Endothelial cell of umbilical vein (primary cell): ENCODE results near the gene HEPHL1. TPM values are rescaled to one million over a fixed set of nuclear protein-coding genes. Genes with fewer than 3 reads are reported as not detected.

Experiments used
- BruUV-seq: library from RNA; stranded (reverse); fragments of 400-500 nt; replicated peaks from 2 replicates; lab custom pipeline; 2021; lab: Mats Ljungman, UMichigan
- CTCF ChIA-PET: fragments of 300-600, 350-600 bp; sonication (Branson Sonifier 250); formaldehyde crosslinking; loops from one replicate; lab custom pipeline; 2021; ENCODE audit warnings: antibody characterized with exemption, inconsistent platforms; lab: Charles Lee
- POLR2A ChIA-PET: fragments of 300-600, 350-600 bp; sonication (Branson Sonifier 250); formaldehyde crosslinking; loops from one replicate; lab custom pipeline; 2021; ENCODE audit warnings: antibody characterized with exemption, inconsistent platforms; lab: Charles Lee
- DNase-seq: peaks from one replicate; pipeline ENCODE4 v3.0.0-alpha.2; 2011; ENCODE audit warnings: low read depth, low spot score
- FAIRE-seq: peaks from 2 replicates; lab custom pipeline; 2011; peaks lifted over from hg19 to GRCh38; lab: Jason Lieb, UNC
- H2AFZ ChIP-seq: 2 replicates; pipeline ENCODE4 v1.6.0; 2012; ENCODE audit warnings: low read depth, low read length, control low read depth, inconsistent platforms
- H3K27ac ChIP-seq: 2 replicates; pipeline ENCODE4 v1.5.1; 2011; ENCODE audit warnings: low read depth, mild to moderate bottlenecking, control low read depth, low read length, moderate library complexity; ENCODE audit not compliant: insufficient read depth
- H3K27me3 ChIP-seq, 2 experiments: 2 replicates each; pipeline versions ENCODE4 v1.6.0 to v1.6.1; 2011; ENCODE audit warnings: low read length in 2 of 2, mixed read lengths in 1 of 2; ENCODE audit not compliant: control insufficient read depth in 2 of 2, insufficient read depth in 2 of 2
- H3K36me3 ChIP-seq, 2 experiments: 2 replicates in 1 of 2; 3 replicates in 1 of 2; pipeline ENCODE4 v1.5.1; 2011; ENCODE audit warnings: low read length in 2 of 2, mild to moderate bottlenecking in 1 of 2, moderate library complexity in 1 of 2; ENCODE audit not compliant: control insufficient read depth in 2 of 2, insufficient read depth in 2 of 2; ENCODE audit errors: extremely low read depth in 1 of 2
- H3K4me1 ChIP-seq: 3 replicates; pipeline ENCODE4 v1.5.1; 2011; ENCODE audit warnings: mild to moderate bottlenecking, low read length; ENCODE audit not compliant: control insufficient read depth, insufficient read depth; ENCODE audit errors: extremely low read depth
- H3K4me2 ChIP-seq: 2 replicates; pipeline ENCODE4 v1.6.1; 2011; ENCODE audit warnings: low read length, control low read depth, mixed read lengths; ENCODE audit not compliant: insufficient read depth
- H3K4me3 ChIP-seq, 3 experiments: fragments of 200-600 bp in 1 of 3; sonication (generic), shearing (Covaris generic) in 1 of 3; replicated peaks in 1 of 3; 2 replicates each; pipeline ENCODE4 v1.5.1; 2011 to 2016; ENCODE audit warnings: control low read depth in 3 of 3, low read length in 3 of 3, mild to moderate bottlenecking in 2 of 3, inconsistent platforms in 1 of 3, low read depth in 1 of 3, moderate library complexity in 1 of 3; ENCODE audit not compliant: insufficient read depth in 1 of 3
- H3K79me2 ChIP-seq: 2 replicates; pipeline ENCODE4 v1.6.0; 2012; ENCODE audit warnings: low read length, inconsistent platforms; ENCODE audit not compliant: control insufficient read depth, insufficient read depth
- H3K9ac ChIP-seq: replicated peaks from 2 replicates; pipeline ENCODE3; 2011; ENCODE audit warnings: low read length, control low read depth; ENCODE audit not compliant: insufficient read depth; ENCODE audit errors: extremely low read depth
- H3K9me1 ChIP-seq: replicated peaks from 3 replicates; pipeline ENCODE4 v1.6.0; 2011; ENCODE audit warnings: mild to moderate bottlenecking, low read length; ENCODE audit not compliant: control insufficient read depth, insufficient read depth; ENCODE audit errors: extremely low read depth
- H3K9me3 ChIP-seq: replicated peaks from 2 replicates; pipeline ENCODE4 v1.5.1; 2012; ENCODE audit warnings: low read length, inconsistent platforms; ENCODE audit not compliant: control insufficient read depth, insufficient read depth
- H4K20me1 ChIP-seq: replicated peaks from 2 replicates; pipeline ENCODE3; 2011; ENCODE audit warnings: mild to moderate bottlenecking, low read length; ENCODE audit not compliant: control insufficient read depth, insufficient read depth; ENCODE audit errors: extremely low read depth
- EZH2 ChIP-seq: IDR thresholded peaks from 2 replicates; pipeline ENCODE4 v1.6.1; 2012; ENCODE audit warnings: borderline replicate concordance, low read depth, mild to moderate bottlenecking, moderate library complexity, low read length, inconsistent platforms; ENCODE audit not compliant: severe bottlenecking
- FOS ChIP-seq: IDR thresholded peaks from 2 replicates; pipeline ENCODE4 v1.6.1; 2011; ENCODE audit warnings: mild to moderate bottlenecking, low read length, moderate library complexity, borderline replicate concordance; ENCODE audit not compliant: insufficient read depth
- GATA2 ChIP-seq: IDR thresholded peaks from 2 replicates; pipeline ENCODE4 v1.7.0; 2011; ENCODE audit warnings: low read depth, mild to moderate bottlenecking, moderate library complexity, mixed read lengths, low read length; ENCODE audit not compliant: insufficient read length, insufficient read depth
- JUN ChIP-seq: IDR thresholded peaks from 2 replicates; pipeline ENCODE4 v1.6.1; 2011; ENCODE audit warnings: borderline replicate concordance, low read depth; ENCODE audit not compliant: insufficient read length, insufficient read depth
- MAX ChIP-seq: IDR thresholded peaks from 2 replicates; pipeline ENCODE4 v1.6.1; 2011; ENCODE audit not compliant: insufficient read depth, insufficient read length
- MYC ChIP-seq: IDR thresholded peaks from one replicate; pipeline ENCODE4 v1.6.1; 2011; ENCODE audit warnings: mild to moderate bottlenecking, low read depth, low read length
- POLR2A ChIP-seq: IDR thresholded peaks from 2 replicates; pipeline ENCODE4 v1.6.1; 2012; ENCODE audit warnings: low read depth, mild to moderate bottlenecking, control low read depth, low read length
- POLR2AphosphoS5 ChIP-seq: IDR thresholded peaks from 2 replicates; pipeline ENCODE4 v1.6.1; 2012; ENCODE audit warnings: low read depth, mild to moderate bottlenecking, control low read depth, low read length, moderate library complexity; ENCODE audit not compliant: insufficient read depth
- dilution Hi-C: fragments of 300-500 bp; cut with MboI; formaldehyde crosslinking; loops from one replicate; pipeline ENCODE4 v1.15.0; 2019; ENCODE audit warnings: low sequenced_read_pairs; ENCODE audit not compliant: extremely low pct_ligation_motif_present
- intact Hi-C: fragments of 100-400 bp; cut with micrococcal nuclease; formaldehyde crosslinking; loops from one replicate; pipeline ENCODE4 v1.10.0; 2022
- polyA plus RNA-seq, 4 experiments: library from polyadenylated mRNA; depleted of rRNA in 3 of 4; stranded (reverse) in 3 of 4; unstranded in 1 of 4; fragments of >200 nt; gene quantifications; 2 replicates each; pipeline versions ENCODE4 v1.2.1 to v1.2.3, GENCODE V29; 2011 to 2012; ENCODE audit warnings: missing spikeins in 1 of 4
- total RNA-seq: library from RNA; stranded (reverse); gene quantifications from 2 replicates; pipeline ENCODE4 v1.2.3, GENCODE V29; 2021
- TF ChIP-seq, protein P1 (sequence below), 2 donors: IDR thresholded peaks; 1 replicate in 1 of 2; 2 replicates in 1 of 2; pipeline ENCODE4 v1.5.1; 2011; ENCODE audit warnings: low read length in 2 of 2, mild to moderate bottlenecking in 2 of 2, moderate library complexity in 2 of 2, control low read depth in 1 of 2, inconsistent platforms in 1 of 2, low read depth in 1 of 2; ENCODE audit not compliant: insufficient read depth in 1 of 2; ENCODE audit errors: extremely low read depth in 1 of 2

HEPHL1 gene
- total and polyA plus RNA-seq, 2 donors (not counting 3 experiments of a cell fraction or from before 2014, with no cell fraction given) = not detected

DNA sequence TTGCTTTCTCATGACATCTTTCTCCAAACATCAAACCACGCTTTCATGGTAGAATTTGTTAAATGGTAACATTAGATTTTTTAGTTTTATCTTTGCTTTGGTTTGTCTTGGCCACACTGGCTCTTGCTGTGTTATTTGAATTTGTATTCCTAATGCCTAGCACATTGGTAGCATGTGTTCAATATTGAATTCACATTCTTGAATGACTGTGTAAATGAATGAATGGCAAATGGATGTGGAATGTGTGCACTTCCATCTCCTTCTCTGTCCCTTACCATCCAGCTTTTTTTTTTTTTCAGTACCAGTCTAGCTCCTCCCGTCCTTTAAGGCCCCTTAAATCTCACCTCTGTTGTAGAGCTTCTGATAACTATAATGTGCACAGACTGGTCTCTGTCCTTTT lies 41.2 kb downstream of the HEPHL1 start:
- Histone ChIP-seq H3K27ac (no peak overlapping the region), H3K4me3 (no peak overlapping the region), H3K9me3 (no peaks in the 10 kb centered on the region), H3K27me3 (no peaks in the 10 kb centered on the region), H3K4me1 (no peaks in the 10 kb centered on the region), H3K36me3 (no peaks in the 10 kb centered on the region), H3K4me2 (no peak overlapping the region), H3K9me1 (no peaks in the 10 kb centered on the region), H2AFZ (no peak overlapping the region), H4K20me1 (no peaks in the 10 kb centered on the region), H3K9ac (no peak overlapping the region), H3K79me2 (no peaks in the 10 kb centered on the region)
- ChIA-PET POLR2A (no interaction called here), CTCF (no interaction called here)
- TF ChIP-seq POLR2A (no peak), MYC (no peak), GATA2 (no peak), EZH2 (no peak), FOS (no peak), JUN (no peak)
- TF ChIP-seq, protein P1, sequence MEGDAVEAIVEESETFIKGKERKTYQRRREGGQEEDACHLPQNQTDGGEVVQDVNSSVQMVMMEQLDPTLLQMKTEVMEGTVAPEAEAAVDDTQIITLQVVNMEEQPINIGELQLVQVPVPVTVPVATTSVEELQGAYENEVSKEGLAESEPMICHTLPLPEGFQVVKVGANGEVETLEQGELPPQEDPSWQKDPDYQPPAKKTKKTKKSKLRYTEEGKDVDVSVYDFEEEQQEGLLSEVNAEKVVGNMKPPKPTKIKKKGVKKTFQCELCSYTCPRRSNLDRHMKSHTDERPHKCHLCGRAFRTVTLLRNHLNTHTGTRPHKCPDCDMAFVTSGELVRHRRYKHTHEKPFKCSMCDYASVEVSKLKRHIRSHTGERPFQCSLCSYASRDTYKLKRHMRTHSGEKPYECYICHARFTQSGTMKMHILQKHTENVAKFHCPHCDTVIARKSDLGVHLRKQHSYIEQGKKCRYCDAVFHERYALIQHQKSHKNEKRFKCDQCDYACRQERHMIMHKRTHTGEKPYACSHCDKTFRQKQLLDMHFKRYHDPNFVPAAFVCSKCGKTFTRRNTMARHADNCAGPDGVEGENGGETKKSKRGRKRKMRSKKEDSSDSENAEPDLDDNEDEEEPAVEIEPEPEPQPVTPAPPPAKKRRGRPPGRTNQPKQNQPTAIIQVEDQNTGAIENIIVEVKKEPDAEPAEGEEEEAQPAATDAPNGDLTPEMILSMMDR (IDR thresholded peaks at IDR 0.05; ENCODE audit: extremely low read depth in 1 of 2, insufficient read depth in 1 of 2, low read depth in 1 of 2, low read length in 2 of 2) = no peak
- DNase-seq = no peak
- dilution Hi-C loops = no loop called here
- BruUV-seq = no TSS peak
- intact Hi-C loops = no loop called here
- no peak for FAIRE-seq

- DNase-seq = peak; percentile 4
- TF ChIP-seq FOS (no peak), GATA2 (no peak), EZH2 (no peak), POLR2A (no peak), POLR2AphosphoS5 (no peak), JUN (no peak), MAX (no peak)
- TF ChIP-seq, protein P1 (IDR thresholded peaks at IDR 0.05; ENCODE audit: extremely low read depth in 1 of 2, insufficient read depth in 1 of 2, low read depth in 1 of 2, low read length in 2 of 2) = no peak
- no peaks in the 10 kb centered on the region for H3K27me3 ChIP-seq
- intact Hi-C loops = no loop called here
- H3K27ac ChIP-seq = no peak overlapping the region
- FAIRE-seq = no peak
- no peaks in the 10 kb centered on the region for H3K9me1 ChIP-seq
- no peak overlapping the region for H3K4me3 ChIP-seq
- no TSS peak for BruUV-seq
- H2AFZ ChIP-seq = no peak overlapping the region
- dilution Hi-C loops = no loop called here
- ChIA-PET POLR2A (no interaction called here), CTCF (no interaction called here)
- H4K20me1 ChIP-seq = no peaks in the 10 kb centered on the region
- H3K36me3 ChIP-seq = no peaks in the 10 kb centered on the region
- H3K4me1 ChIP-seq = no peaks in the 10 kb centered on the region
- no peaks in the 10 kb centered on the region for H3K9me3 ChIP-seq
- H3K79me2 ChIP-seq = no peaks in the 10 kb centered on the region
- no peak overlapping the region for H3K9ac ChIP-seq
- no peak overlapping the region for H3K4me2 ChIP-seq
These were observed 45.8 kb downstream of the HEPHL1 start for GRCh38 chr11:94066901-94067429.
